GM12874 (cell line): ENCODE data around the gene VAMP4.

Experiments used
- CTCF ChIP-seq: IDR thresholded peaks from 2 replicates; pipeline ENCODE4 v1.5.1; 2011; ENCODE audit warnings: low read depth, mild to moderate bottlenecking, control low read depth, low read length, moderate library complexity; ENCODE audit not compliant: insufficient read depth

The VAMP4 gene

DNA sequence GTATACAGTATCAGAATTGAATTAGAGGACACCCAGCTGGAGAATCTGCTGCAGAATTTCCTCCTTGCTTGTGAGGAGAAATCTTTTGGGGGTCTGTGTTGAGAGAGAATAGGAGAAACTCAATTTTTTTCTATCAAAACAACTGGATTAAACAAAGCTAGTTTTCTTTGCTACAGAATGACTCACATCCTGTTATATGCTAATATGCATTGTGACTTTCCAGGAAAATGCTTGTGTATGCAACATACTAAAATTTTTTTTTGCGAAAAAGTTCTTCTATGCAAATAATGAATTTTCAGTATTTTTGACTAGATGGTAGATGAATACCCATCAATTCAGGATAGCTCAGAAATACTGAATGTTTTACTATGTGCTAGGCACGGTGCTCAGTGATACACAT lies 2.2 kb downstream of the VAMP4 start:
- no peak for TF ChIP-seq CTCF

GRCh38 chr1:171738911-171739310 lies 3.0 kb downstream of the VAMP4 start:
- TF ChIP-seq CTCF, result no peak

DNA sequence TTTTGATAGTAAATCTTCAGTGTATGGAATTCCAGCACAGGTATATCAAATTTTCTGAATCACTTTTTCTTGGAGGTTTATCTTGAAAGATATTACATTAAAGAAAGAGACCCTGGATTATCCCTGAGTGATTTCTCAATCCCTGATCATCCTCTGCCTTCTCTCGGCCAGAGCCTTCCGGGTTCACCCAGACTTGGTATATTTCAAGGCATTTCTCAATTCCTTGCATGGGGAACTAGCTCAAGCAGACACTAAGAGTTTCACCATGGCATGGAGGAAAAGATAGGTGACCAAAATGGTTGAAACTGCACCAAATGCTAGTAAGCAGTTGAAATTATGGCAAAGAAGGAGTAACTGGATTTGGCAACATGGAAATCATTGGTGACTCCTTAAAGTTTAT lies 5.7 kb downstream of the VAMP4 start:
- TF ChIP-seq CTCF, result no peak

- TF ChIP-seq CTCF, result no peak
Measured at GRCh38 chr1:171730052-171730451, 11.8 kb downstream of the VAMP4 start.

DNA sequence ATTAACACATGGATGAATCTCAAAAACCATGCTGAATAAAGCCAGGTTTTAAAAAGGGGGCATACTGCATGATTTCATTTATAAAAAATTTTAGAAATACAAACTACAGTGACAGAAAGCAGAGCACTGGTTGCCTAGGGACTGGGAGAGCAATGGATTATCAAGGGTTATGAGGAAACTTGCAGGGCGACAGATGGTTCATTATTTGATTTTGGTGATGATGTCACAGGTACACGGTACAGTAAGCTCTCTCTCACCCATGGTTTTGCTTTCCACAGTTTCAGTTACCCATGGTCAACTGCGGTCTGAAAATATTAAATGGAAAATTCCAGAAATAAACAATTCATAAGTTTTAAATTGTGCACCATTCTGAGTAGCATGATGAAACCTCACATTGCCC lies 14.1 kb downstream of the VAMP4 start:
- no peak for TF ChIP-seq CTCF

DNA sequence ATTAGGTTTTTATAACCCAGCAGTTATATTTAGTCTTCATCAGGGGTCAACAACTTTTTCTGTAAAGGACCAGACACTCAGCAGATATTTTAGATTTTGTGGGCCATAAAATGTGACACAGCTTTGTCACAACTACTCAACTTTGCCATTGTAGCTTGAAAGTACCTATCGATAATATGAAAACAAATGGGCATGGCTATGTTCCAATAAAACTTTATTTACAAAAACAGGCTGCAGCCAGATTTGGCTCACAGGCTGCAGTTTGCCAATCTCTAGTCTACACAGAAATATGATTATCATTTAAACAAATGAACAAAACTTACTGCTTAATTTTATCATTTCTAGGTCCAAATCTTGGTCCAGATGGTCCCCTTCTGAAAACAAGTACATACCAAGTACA lies 23.0 kb downstream of the VAMP4 start:
- TF ChIP-seq CTCF, result no peak

DNA sequence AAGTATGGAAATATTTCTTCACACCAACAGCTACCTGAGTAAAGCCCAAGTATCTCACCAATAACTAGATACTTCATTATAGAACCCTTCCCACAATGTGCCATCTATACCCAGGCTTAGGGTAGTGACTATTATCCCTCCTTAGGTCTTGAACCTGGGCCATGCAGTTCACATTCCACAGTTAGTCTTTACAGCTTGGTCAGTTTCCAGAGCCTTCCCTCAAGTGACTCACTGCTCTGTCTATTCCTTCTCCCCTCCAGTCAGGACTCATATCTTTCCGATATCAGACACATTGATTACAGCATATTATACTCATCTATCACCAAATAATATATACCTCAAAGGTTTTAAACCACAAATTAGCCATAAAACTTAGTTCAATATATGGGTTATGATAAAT lies 23.6 kb downstream of the VAMP4 start:
- no peak for TF ChIP-seq CTCF
